NCI-H526 (cell line): ENCODE measurements around the gene CALR3.
"Not testable (repeated sequence)": the region's sequence is repeated elsewhere in the genome, so short reads cannot be mapped to it uniquely, and the experiment has no call there.

Experiments
- DNase-seq, 2 experiments: peaks; one replicate each; lab custom pipeline; 2025; lab: John Stamatoyannopoulos, UW

CALR3 gene, protein sequence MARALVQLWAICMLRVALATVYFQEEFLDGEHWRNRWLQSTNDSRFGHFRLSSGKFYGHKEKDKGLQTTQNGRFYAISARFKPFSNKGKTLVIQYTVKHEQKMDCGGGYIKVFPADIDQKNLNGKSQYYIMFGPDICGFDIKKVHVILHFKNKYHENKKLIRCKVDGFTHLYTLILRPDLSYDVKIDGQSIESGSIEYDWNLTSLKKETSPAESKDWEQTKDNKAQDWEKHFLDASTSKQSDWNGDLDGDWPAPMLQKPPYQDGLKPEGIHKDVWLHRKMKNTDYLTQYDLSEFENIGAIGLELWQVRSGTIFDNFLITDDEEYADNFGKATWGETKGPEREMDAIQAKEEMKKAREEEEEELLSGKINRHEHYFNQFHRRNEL

DNA sequence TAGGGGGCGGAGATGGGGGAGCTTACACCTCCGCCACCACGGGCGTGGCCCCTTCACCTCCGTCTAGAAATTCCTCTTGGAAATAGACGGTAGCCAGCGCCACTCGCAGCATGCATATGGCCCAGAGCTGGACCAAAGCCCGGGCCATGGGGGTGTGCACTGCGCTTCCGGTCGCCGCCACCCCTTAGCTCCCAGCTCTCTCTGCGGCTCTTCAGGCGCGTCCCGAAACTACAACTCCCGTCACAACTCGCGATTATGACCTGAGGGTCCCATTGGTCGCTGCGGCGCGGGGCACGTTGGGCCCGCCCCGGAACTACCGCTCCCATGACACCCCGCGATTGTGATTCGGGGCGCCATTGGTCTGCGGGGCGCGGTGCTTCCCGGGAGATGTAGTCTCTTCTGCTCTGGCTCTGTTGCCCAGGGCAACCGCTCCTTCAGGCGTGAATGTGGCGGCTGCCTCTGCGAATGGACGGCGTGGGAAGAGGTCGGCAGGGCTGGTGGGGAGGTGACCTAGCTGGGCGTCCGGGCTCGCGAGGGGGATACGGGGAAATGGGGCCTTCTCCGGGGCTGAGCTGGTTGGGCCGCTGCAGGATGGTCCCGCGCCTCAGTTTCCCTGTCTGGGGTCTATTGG, at the start of gene CALR3, which contains the start of gene C19orf44:
CALR3 (minus strand) TSS at position 186 of the 631 bp plus-strand sequence; CDS start at position 148, 38 bp downstream.
C19orf44 (plus strand) TSS at position 413 of the 631 bp plus-strand sequence. CDS start 4,399 bp downstream, outside the sequence.
- DNase-seq = peak; percentile 91 to 97

- no peak for DNase-seq
Observed at GRCh38 chr19:16544473-16545231, 48.7 kb upstream of the CALR3 start.

- DNase-seq = not testable (repeated sequence)
Observed at GRCh38 chr19:16543734-16544133, 47.8 kb upstream of the CALR3 start.

GRCh38 chr19:16542910-16543472, 47.0 kb upstream of the CALR3 start:
- DNase-seq = no peak

DNA sequence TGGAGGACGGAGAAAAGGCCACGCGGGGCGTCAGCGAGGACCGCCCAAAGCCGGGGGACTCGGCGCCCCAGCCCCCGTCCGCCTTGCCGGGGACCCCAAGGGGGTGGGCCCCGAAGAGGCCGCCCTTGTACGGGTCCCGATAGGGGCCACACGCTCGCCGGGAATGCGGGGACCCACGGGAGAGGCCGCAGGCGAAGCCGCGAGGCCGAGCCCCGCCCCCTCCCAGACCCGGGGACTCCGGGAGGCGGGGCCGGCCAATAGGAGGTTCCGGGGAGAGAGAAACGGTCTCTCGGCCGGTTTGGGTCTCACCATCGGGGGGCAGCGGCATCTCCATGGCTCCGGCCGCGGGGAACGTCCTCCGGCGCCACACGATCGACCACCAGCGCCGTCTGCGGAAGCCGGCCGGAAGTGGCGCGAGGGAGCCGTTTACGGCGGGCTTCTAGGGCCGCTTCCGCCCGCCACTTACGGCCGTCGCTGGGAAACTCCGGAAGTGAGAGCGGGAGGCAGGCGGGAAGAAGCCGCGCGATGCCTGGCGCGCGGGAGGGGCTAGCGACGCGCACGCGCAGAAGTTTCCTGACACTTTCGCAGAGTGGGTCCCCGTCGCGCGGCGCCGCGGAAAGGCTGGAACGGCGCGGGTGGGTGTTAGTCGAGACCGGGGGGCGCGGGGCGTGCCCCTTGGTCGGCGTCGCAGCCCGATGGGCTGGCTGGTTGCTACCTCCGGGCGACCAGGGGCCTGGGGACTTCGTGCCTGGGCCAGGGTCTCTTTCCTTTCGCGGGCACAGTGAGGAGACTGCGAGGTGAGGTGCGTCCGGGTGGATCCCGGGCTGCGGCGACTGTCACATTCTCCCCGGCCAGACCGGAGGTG, 46.3 kb upstream of the CALR3 start, which contains the start of gene CHERP:
CHERP (minus strand) TSS at position 393 of the 865 bp plus-strand sequence; CDS start at position 334, 59 bp downstream.
- DNase-seq = peak; percentile 78 to 93

- DNase-seq = peak in 1 of 2 experiments; percentile 35
Observed at GRCh38 chr19:16541526-16542044, 45.6 kb upstream of the CALR3 start.

DNA sequence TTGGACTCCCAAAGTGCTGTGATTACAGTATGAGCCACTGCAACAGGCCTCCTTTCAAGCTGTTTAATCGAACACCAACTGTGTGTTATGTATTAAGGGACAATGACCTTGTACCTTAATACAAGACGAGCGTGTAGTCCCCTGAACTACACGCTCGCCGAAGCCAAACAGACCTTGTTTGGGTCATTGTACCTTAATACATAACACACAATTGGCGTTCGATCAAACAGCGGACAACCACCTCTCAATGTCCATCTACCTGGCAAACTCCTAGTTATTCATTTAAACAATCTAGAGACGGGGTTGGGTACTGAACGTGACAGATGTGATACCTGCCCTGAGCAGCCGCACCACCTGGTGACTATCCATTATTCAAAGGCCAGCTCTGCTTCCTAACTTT, 45.0 kb upstream of the CALR3 start:
- no peak for DNase-seq

DNA sequence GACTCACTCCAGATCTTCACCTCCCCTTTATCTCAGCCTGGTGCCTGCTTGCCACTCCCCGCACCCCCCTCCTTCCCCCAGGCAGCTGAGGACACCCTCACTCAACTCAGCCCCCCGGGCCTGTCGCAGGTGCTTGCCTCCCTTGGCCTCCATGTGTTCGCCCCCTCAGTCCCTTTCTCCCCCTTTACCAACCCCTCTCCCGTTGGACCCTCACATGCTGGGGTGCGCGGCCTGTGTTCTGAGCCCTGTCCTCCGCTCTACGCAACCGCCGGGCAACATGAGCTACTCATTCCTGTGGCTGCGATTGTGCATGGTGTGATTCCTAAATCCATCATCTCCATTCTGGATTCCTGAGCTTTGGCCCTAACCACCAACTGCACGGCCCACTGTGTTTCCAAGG, 41.1 kb upstream of the CALR3 start:
- DNase-seq = no peak

DNA sequence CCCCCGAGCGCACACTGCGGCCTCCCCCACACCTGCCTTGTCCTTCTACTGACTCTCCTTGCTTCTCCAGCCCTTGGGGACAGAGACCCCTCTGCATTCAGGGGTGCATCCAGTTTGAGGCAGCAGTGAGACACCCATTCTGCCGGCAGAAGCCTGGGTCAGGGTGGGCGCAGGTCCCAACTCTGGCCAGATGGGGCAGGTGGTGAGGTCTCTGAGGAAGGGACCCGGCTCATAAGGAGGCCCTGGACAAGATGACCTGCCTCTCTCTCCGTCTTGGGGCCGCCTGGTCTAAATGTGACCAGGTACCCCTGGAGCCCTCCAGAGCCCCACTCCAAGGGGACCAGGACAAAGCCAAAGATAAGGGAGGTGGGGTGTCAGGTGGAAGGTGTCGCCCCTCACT, 40.2 kb upstream of the CALR3 start:
- no peak for DNase-seq

DNA sequence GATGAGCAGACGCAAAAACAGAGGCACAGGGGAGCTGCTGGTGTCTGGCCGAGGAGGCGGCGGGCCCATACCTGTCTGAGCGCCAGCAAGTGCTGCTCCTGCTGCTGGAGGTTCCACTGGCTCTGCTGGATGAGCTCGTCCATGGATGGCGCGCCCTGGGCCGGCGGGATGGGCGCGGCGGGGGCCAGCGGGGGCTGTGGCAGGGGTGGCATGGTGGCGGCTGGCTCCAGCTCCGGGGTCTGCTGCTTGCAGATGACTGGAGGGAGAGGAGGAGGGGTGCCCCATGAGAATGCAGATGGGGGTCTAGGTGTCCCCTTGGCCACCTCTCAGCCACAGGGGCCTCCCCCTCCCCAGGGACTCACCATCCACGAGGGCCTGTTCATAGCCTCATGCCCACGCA, 39.4 kb upstream of the CALR3 start:
- no peak for DNase-seq

DNA sequence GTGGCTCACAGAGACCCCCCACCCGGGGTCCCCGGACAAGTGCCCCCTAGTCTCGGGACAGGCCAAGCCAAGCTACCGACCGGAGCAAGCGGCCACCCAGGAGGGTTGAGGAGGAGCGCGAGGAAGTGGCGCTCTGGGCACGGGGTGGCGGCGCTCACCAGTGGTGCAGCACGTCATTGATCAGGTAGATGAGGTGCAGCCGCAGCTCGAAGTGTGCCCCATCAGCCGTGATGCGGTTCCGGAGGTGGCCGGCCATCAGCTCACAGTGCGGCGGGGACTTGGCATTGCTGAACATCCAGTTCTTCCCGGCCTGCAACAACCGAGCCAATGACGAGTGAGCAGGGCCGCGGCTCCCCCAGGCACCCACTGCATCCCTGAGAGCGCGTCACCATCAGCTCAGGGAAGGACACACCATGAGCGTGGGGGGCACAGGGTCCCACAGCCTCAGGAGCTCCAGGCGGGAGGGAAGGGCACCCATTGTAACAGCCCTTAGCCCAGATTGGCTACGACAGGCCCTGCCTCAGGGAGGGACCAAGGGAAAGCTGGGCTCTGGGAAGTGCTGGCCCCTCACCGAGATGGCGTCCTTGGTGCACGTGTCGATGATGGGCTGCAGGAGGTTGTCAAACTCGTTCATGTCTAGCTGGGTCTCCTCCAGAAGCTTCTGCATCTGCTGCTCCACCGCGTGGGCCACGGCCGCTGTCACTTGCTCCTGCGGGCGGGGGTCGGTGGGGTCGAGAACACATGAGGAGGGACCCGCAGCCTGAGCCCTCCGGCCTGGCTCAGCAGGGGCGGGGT, 36.7 kb upstream of the CALR3 start:
- DNase-seq = no peak

GRCh38 chr19:16531380-16531669, 35.4 kb upstream of the CALR3 start:
- DNase-seq = no peak

DNA sequence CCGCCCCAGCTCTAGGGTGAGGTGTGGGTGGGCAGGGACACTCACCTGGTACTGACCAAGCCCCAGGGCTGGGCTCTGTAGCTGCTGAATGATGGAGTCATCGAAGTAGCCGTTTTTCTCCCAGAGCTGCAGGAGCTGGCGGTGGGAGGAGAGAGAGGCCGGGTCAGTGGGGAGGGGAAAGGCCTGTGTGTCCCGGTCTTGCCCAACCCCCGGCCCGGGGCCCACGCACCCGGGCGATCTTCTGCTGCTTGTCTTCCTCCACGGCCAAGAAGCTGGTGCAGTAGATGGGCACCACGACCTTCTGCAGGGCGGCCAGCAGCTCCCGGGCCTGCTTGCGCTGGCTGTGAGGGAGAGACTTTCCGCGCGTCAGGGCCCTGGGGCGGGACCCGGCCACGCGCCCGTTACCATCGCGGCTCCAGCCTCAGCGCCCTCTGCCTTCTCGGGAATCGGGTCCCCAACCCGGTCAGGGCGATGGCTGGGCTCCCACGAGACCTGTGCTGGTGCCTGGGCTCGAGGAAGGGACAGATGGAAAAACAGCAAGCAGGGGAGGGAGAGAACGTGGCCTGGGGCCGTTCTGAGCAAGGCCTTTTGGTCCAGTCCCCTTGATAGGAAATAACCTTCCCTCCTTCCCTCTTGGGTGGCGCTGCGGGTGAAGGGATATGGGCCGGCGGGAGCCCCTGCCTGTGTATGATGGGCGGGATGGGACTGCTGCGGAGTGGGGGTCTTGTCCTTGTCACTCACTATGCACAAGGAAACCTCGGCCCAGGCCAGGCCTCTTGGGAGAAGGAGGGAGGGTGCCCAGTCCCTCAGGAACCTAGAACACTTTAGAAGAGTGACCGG, 34.8 kb upstream of the CALR3 start:
- no peak for DNase-seq

- DNase-seq = no peak
Observed at GRCh38 chr19:16529466-16530144, 33.6 kb upstream of the CALR3 start.

GRCh38 chr19:16527971-16528521, 32.1 kb upstream of the CALR3 start:
- peak in 1 of 2 experiments; percentile 24 for DNase-seq

DNA sequence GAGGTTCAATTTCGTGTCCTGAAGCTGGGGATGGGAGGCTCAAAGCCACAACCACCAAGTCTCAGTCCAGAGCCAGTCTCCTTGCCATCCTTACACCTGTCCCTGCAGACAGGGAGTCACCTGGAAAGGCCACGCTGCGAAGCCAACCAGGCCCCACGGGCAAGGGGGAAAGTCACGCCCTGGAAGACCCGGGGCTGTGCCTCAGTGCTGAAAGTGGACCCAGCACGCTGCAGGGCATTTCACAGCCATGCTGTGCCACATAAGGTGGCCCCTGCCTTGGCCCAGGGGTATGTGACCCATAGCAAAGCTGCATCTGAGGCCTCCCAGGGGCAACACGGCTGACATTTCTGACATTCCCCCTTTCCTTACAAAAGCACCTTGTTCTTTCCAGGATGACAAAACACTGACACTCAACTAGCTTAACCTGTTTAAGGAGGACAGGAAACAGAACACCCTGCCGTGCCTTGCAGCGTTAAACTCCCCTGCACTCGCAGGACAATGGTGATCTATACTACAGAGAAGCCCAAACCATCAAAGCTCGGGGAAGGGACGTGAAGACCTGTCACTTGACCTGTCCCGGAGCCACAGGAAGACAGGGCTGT, 31.5 kb upstream of the CALR3 start:
- no peak for DNase-seq

- DNase-seq = no peak
Observed at GRCh38 chr19:16525751-16526481, 29.9 kb upstream of the CALR3 start.
